H9 (cell line): ENCODE measurements around the gene ZNF33A. TPM values are rescaled to one million over a fixed set of nuclear protein-coding genes. Genes with fewer than 3 reads are reported as not detected.
"Not testable (repeated sequence)": the region's sequence is repeated elsewhere in the genome, so short reads cannot be mapped to it uniquely, and the experiment has no call there.

ENCODE experiments used
- DNase-seq: peaks from one replicate; pipeline ENCODE4 v3.0.0-alpha.2; 2017
- H2AFZ ChIP-seq: one replicate; pipeline ENCODE4 v1.6.1; 2013; ENCODE audit warnings: mild to moderate bottlenecking, low read length, control low read depth, moderate library complexity
- H2AK5ac ChIP-seq: 2 replicates; pipeline ENCODE4 v1.6.1; 2013; ENCODE audit warnings: low read length, control low read depth, mixed read lengths; ENCODE audit not compliant: insufficient read length
- H2BK120ac ChIP-seq: one replicate; pipeline ENCODE4 v1.6.1; 2013; ENCODE audit warnings: low read depth, mild to moderate bottlenecking, low read length, control low read depth, inconsistent platforms; ENCODE audit not compliant: poor library complexity, severe bottlenecking
- H2BK12ac ChIP-seq: 2 replicates; pipeline ENCODE4 v1.6.1; 2013; ENCODE audit warnings: low read length, control low read depth, mixed read lengths, low read depth; ENCODE audit not compliant: insufficient read length
- H2BK15ac ChIP-seq: 2 replicates; pipeline ENCODE4 v1.6.1; 2013; ENCODE audit warnings: low read depth, low read length, control low read depth
- H2BK20ac ChIP-seq: one replicate; pipeline ENCODE4 v1.6.1; 2013; ENCODE audit warnings: low read depth, mild to moderate bottlenecking, low read length, control low read depth, inconsistent platforms; ENCODE audit not compliant: poor library complexity, severe bottlenecking
- H2BK5ac ChIP-seq: 2 replicates; pipeline ENCODE4 v1.6.1; 2013; ENCODE audit warnings: low read length, control low read depth, mixed read lengths; ENCODE audit not compliant: insufficient read length
- H3K14ac ChIP-seq: 2 replicates; pipeline ENCODE4 v1.6.1; 2013; ENCODE audit warnings: low read length, control low read depth; ENCODE audit not compliant: insufficient read depth
- H3K18ac ChIP-seq: 2 replicates; pipeline ENCODE4 v1.6.1; 2013; ENCODE audit warnings: low read depth, mild to moderate bottlenecking, mixed read lengths, low read length, control low read depth; ENCODE audit not compliant: insufficient read length
- H3K23ac ChIP-seq: 2 replicates; pipeline ENCODE4 v1.6.1; 2013; ENCODE audit warnings: low read length, control low read depth, mixed read lengths, low read depth; ENCODE audit not compliant: insufficient read length
- H3K23me2 ChIP-seq: 2 replicates; pipeline ENCODE4 v1.6.1; 2013; ENCODE audit warnings: low read depth, mild to moderate bottlenecking, mixed read lengths, low read length, control low read depth; ENCODE audit not compliant: insufficient read length, poor library complexity, severe bottlenecking
- H3K27ac ChIP-seq: 2 replicates; pipeline ENCODE4 v1.5.1; 2013; ENCODE audit warnings: low read length, control low read depth, mixed read lengths, low read depth; ENCODE audit not compliant: insufficient read length
- H3K27me3 ChIP-seq: 2 replicates; pipeline ENCODE4 v1.6.1; 2013; ENCODE audit warnings: low read length, control low read depth, inconsistent platforms; ENCODE audit not compliant: insufficient read depth
- H3K4ac ChIP-seq: 2 replicates; pipeline ENCODE4 v1.6.1; 2013; ENCODE audit warnings: low read depth, mild to moderate bottlenecking, control low read depth, inconsistent platforms, low read length, moderate library complexity
- H3K4me1 ChIP-seq: 2 replicates; pipeline ENCODE4 v1.6.1; 2013; ENCODE audit warnings: low read length, control low read depth, inconsistent platforms; ENCODE audit not compliant: insufficient read depth
- H3K4me2 ChIP-seq: 2 replicates; pipeline ENCODE4 v1.6.1; 2013; ENCODE audit warnings: low read length, control low read depth, mixed read lengths; ENCODE audit not compliant: insufficient read length, insufficient read depth
- H3K56ac ChIP-seq: 2 replicates; pipeline ENCODE4 v1.6.1; 2013; ENCODE audit warnings: low read depth, mild to moderate bottlenecking, mixed read lengths, low read length, control low read depth; ENCODE audit not compliant: insufficient read length
- H3K79me1 ChIP-seq: 2 replicates; pipeline ENCODE4 v1.6.1; 2013; ENCODE audit warnings: low read depth, mild to moderate bottlenecking, moderate library complexity, low read length, control low read depth, inconsistent platforms; ENCODE audit not compliant: insufficient read depth, poor library complexity, severe bottlenecking
- H3K79me2 ChIP-seq: 2 replicates; pipeline ENCODE4 v1.6.1; 2013; ENCODE audit warnings: low read length, control low read depth, inconsistent platforms; ENCODE audit not compliant: insufficient read depth
- H3K9ac ChIP-seq: 2 replicates; pipeline ENCODE4 v1.6.1; 2013; ENCODE audit warnings: low read length, control low read depth, mixed read lengths; ENCODE audit not compliant: insufficient read length; ENCODE audit errors: extremely low read depth
- H3K9me3 ChIP-seq: one replicate; pipeline ENCODE4 v1.6.1; 2013; ENCODE audit warnings: low read depth, low read length, inconsistent platforms; ENCODE audit not compliant: control insufficient read depth
- H3T11ph ChIP-seq: one replicate; pipeline ENCODE4 v1.6.1; 2013; ENCODE audit warnings: mild to moderate bottlenecking, low read length, control low read depth, inconsistent platforms
- H4K20me1 ChIP-seq: one replicate; pipeline ENCODE4 v1.6.1; 2013; ENCODE audit not compliant: control insufficient read depth, insufficient read length, insufficient read depth
- H4K5ac ChIP-seq: 2 replicates; pipeline ENCODE4 v1.6.1; 2013; ENCODE audit warnings: low read depth, mild to moderate bottlenecking, mixed read lengths, low read length, control low read depth; ENCODE audit not compliant: insufficient read length
- H4K8ac ChIP-seq: replicated peaks from 2 replicates; pipeline ENCODE4 v1.6.1; 2013; ENCODE audit warnings: low read length, control low read depth, mixed read lengths, low read depth; ENCODE audit not compliant: insufficient read length
- H4K91ac ChIP-seq: 2 replicates; pipeline ENCODE4 v1.6.1; 2013; ENCODE audit warnings: low read depth, mild to moderate bottlenecking, moderate library complexity, mixed read lengths, low read length, control low read depth; ENCODE audit not compliant: insufficient read length
- H3K27ac Mint-ChIP-seq, 3 experiments: 2 replicates in 2 of 3; 3 replicates in 1 of 3; pipeline ENCODE4 v1.8.0; 2020 to 2021; ENCODE audit warnings: mixed read lengths in 3 of 3, mild to moderate bottlenecking in 1 of 3, moderate library complexity in 1 of 3
- H3K27me3 Mint-ChIP-seq: 2 replicates; pipeline ENCODE4 v1.8.0; 2021; ENCODE audit warnings: low read depth, mild to moderate bottlenecking, moderate library complexity, mixed read lengths
- H3K36me3 Mint-ChIP-seq, 3 experiments: 2 replicates in 2 of 3; 3 replicates in 1 of 3; pipeline ENCODE4 v1.8.0; 2020 to 2021; ENCODE audit warnings: low read depth in 3 of 3, mixed read lengths in 3 of 3; ENCODE audit not compliant: insufficient read depth in 1 of 3
- H3K4me1 Mint-ChIP-seq, 2 experiments: 2 replicates each; pipeline ENCODE4 v1.8.0; 2020; ENCODE audit warnings: mixed read lengths in 2 of 2
- H3K4me3 Mint-ChIP-seq, 2 experiments: 2 replicates in 1 of 2; 3 replicates in 1 of 2; pipeline ENCODE4 v1.8.0; 2020 to 2021; ENCODE audit warnings: mild to moderate bottlenecking in 2 of 2, mixed read lengths in 2 of 2, moderate library complexity in 1 of 2
- H3K9me3 Mint-ChIP-seq, 2 experiments: 2 replicates in 1 of 2; 3 replicates in 1 of 2; pipeline ENCODE4 v1.8.0; 2020; ENCODE audit warnings: mild to moderate bottlenecking in 2 of 2, mixed read lengths in 2 of 2, moderate library complexity in 1 of 2
- WGBS: extraction: QIAGEN DNeasy Blood & Tissue Kit; methylation state at CpG from one replicate; pipeline ENCODE4 v1.1.7; 2013; ENCODE audit warnings: missing lambda C conversion rate, low lambda C conversion rate, mixed read lengths; ENCODE audit not compliant: insufficient read length; ENCODE audit errors: extremely low coverage; 5-methylcytosine and 5-hydroxymethylcytosine counted together
- total RNA-seq: library from RNA; stranded (reverse); gene quantifications from 2 replicates; pipeline ENCODE4 v1.2.1, GENCODE V29; 2021
- TF ChIP-seq, protein P1 (sequence below): fragments of 200-600 bp; sonication (generic); conservative IDR thresholded peaks from 3 replicates; pipeline ENCODE4 v1.8.0; 2021; ENCODE audit warnings: antibody characterized with exemption, mild to moderate bottlenecking

ZNF33A gene
- total RNA-seq, 1 experiment from 2014 or later = 42.7 TPM

GRCh38 chr10:38016354-38016753, 5.9 kb downstream of the ZNF33A start:
- Histone ChIP-seq H3K27me3 (no peaks in the 10 kb centered on the region), H3K4ac (no peak overlapping the region), H3K4me1 (no peaks in the 10 kb centered on the region), H2BK15ac (no peak overlapping the region), H2AK5ac (no peak overlapping the region), H2BK12ac (no peak overlapping the region), H3K79me1 (no peaks in the 10 kb centered on the region), H3K9me3 (no peaks in the 10 kb centered on the region), H2AFZ (no peak overlapping the region), H3T11ph (no peak overlapping the region), H2BK20ac (no peak overlapping the region), H2BK120ac (no peak overlapping the region), H3K27ac (no peak overlapping the region), H4K8ac (no peak overlapping the region), H3K56ac (no peak overlapping the region), H4K5ac (no peak overlapping the region), H3K9ac (no peak overlapping the region), H2BK5ac (no peak overlapping the region), H3K4me2 (no peak overlapping the region), H3K18ac (no peak overlapping the region), H4K20me1 (no peaks in the 10 kb centered on the region), H4K91ac (no peak overlapping the region), H3K14ac (no peak overlapping the region), H3K23me2 (no peaks in the 10 kb centered on the region), H3K79me2 (peaks cover 2% of the 10 kb centered on the region; the same call in 1 of the 2 replicates), H3K23ac (no peak overlapping the region)
- no peak for DNase-seq
- WGBS = no CpG with 5 or more reads among the region's 1 CpG
- peaks cover 64 to 79% (median 72%) of the 10 kb centered on the region in 3 experiments for H3K36me3 Mint-ChIP-seq
- no peaks in the 10 kb centered on the region for H3K27me3 Mint-ChIP-seq
- H3K27ac Mint-ChIP-seq = no peak overlapping the region
- TF ChIP-seq, protein P1, sequence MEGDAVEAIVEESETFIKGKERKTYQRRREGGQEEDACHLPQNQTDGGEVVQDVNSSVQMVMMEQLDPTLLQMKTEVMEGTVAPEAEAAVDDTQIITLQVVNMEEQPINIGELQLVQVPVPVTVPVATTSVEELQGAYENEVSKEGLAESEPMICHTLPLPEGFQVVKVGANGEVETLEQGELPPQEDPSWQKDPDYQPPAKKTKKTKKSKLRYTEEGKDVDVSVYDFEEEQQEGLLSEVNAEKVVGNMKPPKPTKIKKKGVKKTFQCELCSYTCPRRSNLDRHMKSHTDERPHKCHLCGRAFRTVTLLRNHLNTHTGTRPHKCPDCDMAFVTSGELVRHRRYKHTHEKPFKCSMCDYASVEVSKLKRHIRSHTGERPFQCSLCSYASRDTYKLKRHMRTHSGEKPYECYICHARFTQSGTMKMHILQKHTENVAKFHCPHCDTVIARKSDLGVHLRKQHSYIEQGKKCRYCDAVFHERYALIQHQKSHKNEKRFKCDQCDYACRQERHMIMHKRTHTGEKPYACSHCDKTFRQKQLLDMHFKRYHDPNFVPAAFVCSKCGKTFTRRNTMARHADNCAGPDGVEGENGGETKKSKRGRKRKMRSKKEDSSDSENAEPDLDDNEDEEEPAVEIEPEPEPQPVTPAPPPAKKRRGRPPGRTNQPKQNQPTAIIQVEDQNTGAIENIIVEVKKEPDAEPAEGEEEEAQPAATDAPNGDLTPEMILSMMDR = no peak
- H3K4me3 Mint-ChIP-seq = no peak overlapping the region
- H3K9me3 Mint-ChIP-seq = peaks cover 0 to 3% of the 10 kb centered on the region in 2 experiments; a peak in 3 of 5 replicates
- peaks cover 6 to 10% of the 10 kb centered on the region in 2 experiments for H3K4me1 Mint-ChIP-seq

DNA sequence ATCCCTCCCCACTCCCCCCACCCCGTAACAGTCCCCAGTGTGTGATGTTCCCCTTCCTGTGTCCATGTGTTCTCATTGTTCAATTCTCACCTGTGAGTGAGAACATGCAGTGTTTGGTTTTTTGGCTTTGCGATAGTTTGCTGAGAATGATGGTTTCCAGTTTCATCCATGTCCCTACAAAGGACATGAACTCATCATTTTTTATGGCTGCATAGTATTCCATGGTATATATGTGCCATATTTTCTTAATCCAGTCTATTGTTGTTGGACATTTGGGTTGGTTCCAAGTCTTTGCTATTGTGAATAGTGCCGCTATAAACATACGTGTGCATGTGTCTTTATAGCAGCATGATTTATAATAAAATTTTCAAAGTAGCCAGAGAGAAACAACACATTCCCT, 8.6 kb downstream of the ZNF33A start:
- H4K91ac ChIP-seq, H2AK5ac ChIP-seq, H3K18ac ChIP-seq, H2BK15ac ChIP-seq, H2BK20ac ChIP-seq, H3K4me3 Mint-ChIP-seq, H2AFZ ChIP-seq, H3K23me2 ChIP-seq, H3K4me2 ChIP-seq, DNase-seq, H3K56ac ChIP-seq, H2BK12ac ChIP-seq, H3K79me2 ChIP-seq, H4K20me1 ChIP-seq, H4K8ac ChIP-seq, H3K14ac ChIP-seq, H3T11ph ChIP-seq, H3K4ac ChIP-seq, H3K9me3 Mint-ChIP-seq, H3K23ac ChIP-seq, H3K79me1 ChIP-seq, H3K4me1 ChIP-seq, H3K9ac ChIP-seq, H2BK120ac ChIP-seq, H4K5ac ChIP-seq, H3K4me1 Mint-ChIP-seq, H3K27ac Mint-ChIP-seq, H3K27me3 Mint-ChIP-seq, H3K27ac ChIP-seq, H3K27me3 ChIP-seq, H3K9me3 ChIP-seq, H2BK5ac ChIP-seq: not testable (repeated sequence)
- no CpG with 5 or more reads among the region's 4 CpGs for WGBS
- H3K36me3 Mint-ChIP-seq = peaks cover 59 to 88% (median 75%) of the 10 kb centered on the region in 3 experiments
